Measurements from ENCODE around the gene UBB. TPM values are rescaled to one million over a fixed set of nuclear protein-coding genes. Genes with fewer than 3 reads are reported as not detected.
A peak's percentile ranks its signal among the peaks of the same experiment; 100 is the strongest.

The UBB gene
- total and polyA plus RNA-seq, 2 experiments from 2014 or later = 871 to 1,692 TPM

- Histone ChIP-seq H3K4me2 (no peak overlapping the region), H3K27ac (ENCODE audit: low read depth) (no peak overlapping the region), H3F3A (replicated peaks; ENCODE audit: low read depth) (no peaks in the 10 kb centered on the region), H2AFZ (peak overlapping the region; percentile 43; the same call in 1 of the 2 replicates), H3K27me3 (ENCODE audit: insufficient read depth) (no peaks in the 10 kb centered on the region), H3K4me1 (ENCODE audit: insufficient read depth) (no peaks in the 10 kb centered on the region), H3K9me2 (ENCODE audit: insufficient read depth) (no peaks in the 10 kb centered on the region), H3K36me3 (ENCODE audit: insufficient read depth) (no peaks in the 10 kb centered on the region), H4K20me1 (replicated peaks; ENCODE audit: insufficient read depth) (no peaks in the 10 kb centered on the region), H3K79me2 (replicated peaks; ENCODE audit: insufficient read depth) (no peaks in the 10 kb centered on the region), H3K4me3 (no peak overlapping the region)
- no peak overlapping the region for H3K4me3 Mint-ChIP-seq
- ATAC-seq (peak; percentile 58), DNase-seq (ENCODE audit: low spot score) (no peak)
- H3K36me3 Mint-ChIP-seq (ENCODE audit: low read depth) = no peaks in the 10 kb centered on the region
- H3K27ac Mint-ChIP-seq = no peak overlapping the region
- TF ChIP-seq JUNB (IDR thresholded peaks at IDR 0.05; ENCODE audit: unreplicated experiment) (no peak), EZH2 (IDR thresholded peaks at IDR 0.05; ENCODE audit: low read depth, unreplicated experiment) (no peak), NANOG (IDR thresholded peaks at IDR 0.05; ENCODE audit: borderline replicate concordance) (no peak), ZNF331 (CRISPR knock-in tag; IDR thresholded peaks at IDR 0.05; ENCODE audit: low read depth) (no peak), POLR2AphosphoS5 (IDR thresholded peaks at IDR 0.05; ENCODE audit: low read depth) (no peak), ZNF114 (CRISPR knock-in tag; IDR thresholded peaks at IDR 0.05) (no peak), EZH2phosphoT487 (IDR thresholded peaks at IDR 0.05; ENCODE audit: unreplicated experiment) (no peak), CREB1 (CRISPR knock-in tag; IDR thresholded peaks at IDR 0.05; ENCODE audit: low read depth) (no peak), STAT1 (IDR thresholded peaks at IDR 0.05; ENCODE audit: unreplicated experiment) (no peak)
- TF ChIP-seq, protein P1, sequence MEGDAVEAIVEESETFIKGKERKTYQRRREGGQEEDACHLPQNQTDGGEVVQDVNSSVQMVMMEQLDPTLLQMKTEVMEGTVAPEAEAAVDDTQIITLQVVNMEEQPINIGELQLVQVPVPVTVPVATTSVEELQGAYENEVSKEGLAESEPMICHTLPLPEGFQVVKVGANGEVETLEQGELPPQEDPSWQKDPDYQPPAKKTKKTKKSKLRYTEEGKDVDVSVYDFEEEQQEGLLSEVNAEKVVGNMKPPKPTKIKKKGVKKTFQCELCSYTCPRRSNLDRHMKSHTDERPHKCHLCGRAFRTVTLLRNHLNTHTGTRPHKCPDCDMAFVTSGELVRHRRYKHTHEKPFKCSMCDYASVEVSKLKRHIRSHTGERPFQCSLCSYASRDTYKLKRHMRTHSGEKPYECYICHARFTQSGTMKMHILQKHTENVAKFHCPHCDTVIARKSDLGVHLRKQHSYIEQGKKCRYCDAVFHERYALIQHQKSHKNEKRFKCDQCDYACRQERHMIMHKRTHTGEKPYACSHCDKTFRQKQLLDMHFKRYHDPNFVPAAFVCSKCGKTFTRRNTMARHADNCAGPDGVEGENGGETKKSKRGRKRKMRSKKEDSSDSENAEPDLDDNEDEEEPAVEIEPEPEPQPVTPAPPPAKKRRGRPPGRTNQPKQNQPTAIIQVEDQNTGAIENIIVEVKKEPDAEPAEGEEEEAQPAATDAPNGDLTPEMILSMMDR (conservative IDR thresholded peaks at IDR 0.05; ENCODE audit: low read depth in 2 of 2) = no peak
- TF ChIP-seq, protein P2, sequence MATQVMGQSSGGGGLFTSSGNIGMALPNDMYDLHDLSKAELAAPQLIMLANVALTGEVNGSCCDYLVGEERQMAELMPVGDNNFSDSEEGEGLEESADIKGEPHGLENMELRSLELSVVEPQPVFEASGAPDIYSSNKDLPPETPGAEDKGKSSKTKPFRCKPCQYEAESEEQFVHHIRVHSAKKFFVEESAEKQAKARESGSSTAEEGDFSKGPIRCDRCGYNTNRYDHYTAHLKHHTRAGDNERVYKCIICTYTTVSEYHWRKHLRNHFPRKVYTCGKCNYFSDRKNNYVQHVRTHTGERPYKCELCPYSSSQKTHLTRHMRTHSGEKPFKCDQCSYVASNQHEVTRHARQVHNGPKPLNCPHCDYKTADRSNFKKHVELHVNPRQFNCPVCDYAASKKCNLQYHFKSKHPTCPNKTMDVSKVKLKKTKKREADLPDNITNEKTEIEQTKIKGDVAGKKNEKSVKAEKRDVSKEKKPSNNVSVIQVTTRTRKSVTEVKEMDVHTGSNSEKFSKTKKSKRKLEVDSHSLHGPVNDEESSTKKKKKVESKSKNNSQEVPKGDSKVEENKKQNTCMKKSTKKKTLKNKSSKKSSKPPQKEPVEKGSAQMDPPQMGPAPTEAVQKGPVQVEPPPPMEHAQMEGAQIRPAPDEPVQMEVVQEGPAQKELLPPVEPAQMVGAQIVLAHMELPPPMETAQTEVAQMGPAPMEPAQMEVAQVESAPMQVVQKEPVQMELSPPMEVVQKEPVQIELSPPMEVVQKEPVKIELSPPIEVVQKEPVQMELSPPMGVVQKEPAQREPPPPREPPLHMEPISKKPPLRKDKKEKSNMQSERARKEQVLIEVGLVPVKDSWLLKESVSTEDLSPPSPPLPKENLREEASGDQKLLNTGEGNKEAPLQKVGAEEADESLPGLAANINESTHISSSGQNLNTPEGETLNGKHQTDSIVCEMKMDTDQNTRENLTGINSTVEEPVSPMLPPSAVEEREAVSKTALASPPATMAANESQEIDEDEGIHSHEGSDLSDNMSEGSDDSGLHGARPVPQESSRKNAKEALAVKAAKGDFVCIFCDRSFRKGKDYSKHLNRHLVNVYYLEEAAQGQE (IDR thresholded peaks at IDR 0.05; ENCODE audit: unreplicated experiment) = no peak
- TF ChIP-seq, protein P3, sequence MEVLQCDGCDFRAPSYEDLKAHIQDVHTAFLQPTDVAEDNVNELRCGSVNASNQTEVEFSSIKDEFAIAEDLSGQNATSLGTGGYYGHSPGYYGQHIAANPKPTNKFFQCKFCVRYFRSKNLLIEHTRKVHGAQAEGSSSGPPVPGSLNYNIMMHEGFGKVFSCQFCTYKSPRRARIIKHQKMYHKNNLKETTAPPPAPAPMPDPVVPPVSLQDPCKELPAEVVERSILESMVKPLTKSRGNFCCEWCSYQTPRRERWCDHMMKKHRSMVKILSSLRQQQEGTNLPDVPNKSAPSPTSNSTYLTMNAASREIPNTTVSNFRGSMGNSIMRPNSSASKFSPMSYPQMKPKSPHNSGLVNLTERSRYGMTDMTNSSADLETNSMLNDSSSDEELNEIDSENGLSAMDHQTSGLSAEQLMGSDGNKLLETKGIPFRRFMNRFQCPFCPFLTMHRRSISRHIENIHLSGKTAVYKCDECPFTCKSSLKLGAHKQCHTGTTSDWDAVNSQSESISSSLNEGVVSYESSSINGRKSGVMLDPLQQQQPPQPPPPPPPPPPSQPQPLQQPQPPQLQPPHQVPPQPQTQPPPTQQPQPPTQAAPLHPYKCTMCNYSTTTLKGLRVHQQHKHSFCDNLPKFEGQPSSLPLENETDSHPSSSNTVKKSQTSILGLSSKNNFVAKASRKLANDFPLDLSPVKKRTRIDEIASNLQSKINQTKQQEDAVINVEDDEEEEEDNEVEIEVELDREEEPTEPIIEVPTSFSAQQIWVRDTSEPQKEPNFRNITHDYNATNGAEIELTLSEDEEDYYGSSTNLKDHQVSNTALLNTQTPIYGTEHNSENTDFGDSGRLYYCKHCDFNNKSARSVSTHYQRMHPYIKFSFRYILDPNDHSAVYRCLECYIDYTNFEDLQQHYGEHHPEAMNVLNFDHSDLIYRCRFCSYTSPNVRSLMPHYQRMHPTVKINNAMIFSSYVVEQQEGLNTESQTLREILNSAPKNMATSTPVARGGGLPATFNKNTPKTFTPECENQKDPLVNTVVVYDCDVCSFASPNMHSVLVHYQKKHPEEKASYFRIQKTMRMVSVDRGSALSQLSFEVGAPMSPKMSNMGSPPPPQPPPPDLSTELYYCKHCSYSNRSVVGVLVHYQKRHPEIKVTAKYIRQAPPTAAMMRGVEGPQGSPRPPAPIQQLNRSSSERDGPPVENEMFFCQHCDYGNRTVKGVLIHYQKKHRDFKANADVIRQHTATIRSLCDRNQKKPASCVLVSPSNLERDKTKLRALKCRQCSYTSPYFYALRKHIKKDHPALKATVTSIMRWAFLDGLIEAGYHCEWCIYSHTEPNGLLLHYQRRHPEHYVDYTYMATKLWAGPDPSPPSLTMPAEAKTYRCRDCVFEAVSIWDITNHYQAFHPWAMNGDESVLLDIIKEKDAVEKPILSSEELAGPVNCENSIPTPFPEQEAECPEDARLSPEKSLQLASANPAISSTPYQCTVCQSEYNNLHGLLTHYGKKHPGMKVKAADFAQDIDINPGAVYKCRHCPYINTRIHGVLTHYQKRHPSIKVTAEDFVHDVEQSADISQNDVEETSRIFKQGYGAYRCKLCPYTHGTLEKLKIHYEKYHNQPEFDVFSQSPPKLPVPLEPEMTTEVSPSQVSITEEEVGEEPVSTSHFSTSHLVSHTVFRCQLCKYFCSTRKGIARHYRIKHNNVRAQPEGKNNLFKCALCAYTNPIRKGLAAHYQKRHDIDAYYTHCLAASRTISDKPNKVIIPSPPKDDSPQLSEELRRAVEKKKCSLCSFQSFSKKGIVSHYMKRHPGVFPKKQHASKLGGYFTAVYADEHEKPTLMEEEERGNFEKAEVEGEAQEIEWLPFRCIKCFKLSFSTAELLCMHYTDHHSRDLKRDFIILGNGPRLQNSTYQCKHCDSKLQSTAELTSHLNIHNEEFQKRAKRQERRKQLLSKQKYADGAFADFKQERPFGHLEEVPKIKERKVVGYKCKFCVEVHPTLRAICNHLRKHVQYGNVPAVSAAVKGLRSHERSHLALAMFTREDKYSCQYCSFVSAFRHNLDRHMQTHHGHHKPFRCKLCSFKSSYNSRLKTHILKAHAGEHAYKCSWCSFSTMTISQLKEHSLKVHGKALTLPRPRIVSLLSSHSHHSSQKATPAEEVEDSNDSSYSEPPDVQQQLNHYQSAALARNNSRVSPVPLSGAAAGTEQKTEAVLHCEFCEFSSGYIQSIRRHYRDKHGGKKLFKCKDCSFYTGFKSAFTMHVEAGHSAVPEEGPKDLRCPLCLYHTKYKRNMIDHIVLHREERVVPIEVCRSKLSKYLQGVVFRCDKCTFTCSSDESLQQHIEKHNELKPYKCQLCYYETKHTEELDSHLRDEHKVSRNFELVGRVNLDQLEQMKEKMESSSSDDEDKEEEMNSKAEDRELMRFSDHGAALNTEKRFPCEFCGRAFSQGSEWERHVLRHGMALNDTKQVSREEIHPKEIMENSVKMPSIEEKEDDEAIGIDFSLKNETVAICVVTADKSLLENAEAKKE (CRISPR knock-in tag; IDR thresholded peaks at IDR 0.05) = no peak
- H3K4me1 Mint-ChIP-seq = peaks cover 15% of the 10 kb centered on the region; the same call in 2 of the 3 replicates
- H3K9me3 Mint-ChIP-seq = no peaks in the 10 kb centered on the region
- H3K27me3 Mint-ChIP-seq (ENCODE audit: insufficient read depth, low read depth, poor library complexity) = peaks cover 4% of the 10 kb centered on the region
Observed at GRCh38 chr17:16422416-16422815, 41.5 kb downstream of the UBB start.

Data from GM23338 (cell line).